ENCODE measurements around the gene ITGAD.

The ITGAD gene

GRCh38 chr16:31375231-31375630 lies 17.9 kb upstream of the ITGAD start:
- Histone ChIP-seq H3K4me1 (ENCODE audit: insufficient read depth, low read length) (no peaks in the 10 kb centered on the region), H3K4me3 (ENCODE audit: low read depth in 1 of 2, low read length in 2 of 2) (no peak overlapping the region), H2AFZ (ENCODE audit: low read depth, low read length) (no peak overlapping the region), H3K9me3 (ENCODE audit: insufficient read depth, low read length, severe bottlenecking) (no peaks in the 10 kb centered on the region), H3K9ac (ENCODE audit: low read depth, low read length) (no peak overlapping the region), H3K36me3 (ENCODE audit: insufficient read depth, low read length) (no peaks in the 10 kb centered on the region), H3K27ac (ENCODE audit: low read length) (no peak overlapping the region), H3K27me3 (ENCODE audit: insufficient read depth, low read length, poor library complexity) (no peaks in the 10 kb centered on the region), H3K79me2 (ENCODE audit: insufficient read depth, low read length) (no peaks in the 10 kb centered on the region), H4K20me1 (ENCODE audit: insufficient read depth, low read length) (no peaks in the 10 kb centered on the region; the same call in 1 of the 2 replicates), H3K4me2 (ENCODE audit: insufficient read depth, low read length) (no peak overlapping the region)
- no peak for TF ChIP-seq CTCF (IDR thresholded peaks at IDR 0.05; ENCODE audit: borderline replicate concordance, extremely low read depth, low read length, poor library complexity, severe bottlenecking)
- no peak for TF ChIP-seq EZH2 (IDR thresholded peaks at IDR 0.05; ENCODE audit: borderline replicate concordance, low read depth, low read length, severe bottlenecking)
- ATAC-seq (ENCODE audit: insufficient read depth, low read depth), result no peak
- DNase-seq, result no peak

- no peak for DNase-seq
Observed at GRCh38 chr16:31376705-31377104, 16.4 kb upstream of the ITGAD start.

GRCh38 chr16:31377210-31377903 lies 15.8 kb upstream of the ITGAD start:
- H3K4me3 ChIP-seq (ENCODE audit: low read depth in 1 of 2, low read length in 2 of 2), result no peak overlapping the region
- H2AFZ ChIP-seq (ENCODE audit: low read depth, low read length), result no peak overlapping the region
- DNase-seq (no peak), ATAC-seq (ENCODE audit: insufficient read depth, low read depth) (no peak)
- H3K36me3 ChIP-seq (ENCODE audit: insufficient read depth, low read length), result no peaks in the 10 kb centered on the region
- TF ChIP-seq EZH2 (IDR thresholded peaks at IDR 0.05; ENCODE audit: borderline replicate concordance, low read depth, low read length, severe bottlenecking), result no peak
- TF ChIP-seq CTCF (IDR thresholded peaks at IDR 0.05; ENCODE audit: borderline replicate concordance, extremely low read depth, low read length, poor library complexity, severe bottlenecking), result no peak
- H3K27me3 ChIP-seq (ENCODE audit: insufficient read depth, low read length, poor library complexity), result no peaks in the 10 kb centered on the region
- H3K9me3 ChIP-seq (ENCODE audit: insufficient read depth, low read length, severe bottlenecking), result no peaks in the 10 kb centered on the region
- H3K4me1 ChIP-seq (ENCODE audit: insufficient read depth, low read length), result no peaks in the 10 kb centered on the region
- H3K4me2 ChIP-seq (ENCODE audit: insufficient read depth, low read length), result no peak overlapping the region
- H3K9ac ChIP-seq (ENCODE audit: low read depth, low read length), result no peak overlapping the region
- no peaks in the 10 kb centered on the region; the same call in 1 of the 2 replicates for H4K20me1 ChIP-seq (ENCODE audit: insufficient read depth, low read length)
- no peaks in the 10 kb centered on the region for H3K79me2 ChIP-seq (ENCODE audit: insufficient read depth, low read length)
- no peak overlapping the region for H3K27ac ChIP-seq (ENCODE audit: low read length)

More at GRCh38 chr16:31376705-31377104, 16.4 kb upstream of the ITGAD start:
- Histone ChIP-seq H3K4me2 (ENCODE audit: insufficient read depth, low read length) (no peak overlapping the region), H3K27ac (ENCODE audit: low read length) (no peak overlapping the region), H3K36me3 (ENCODE audit: insufficient read depth, low read length) (no peaks in the 10 kb centered on the region), H3K4me3 (ENCODE audit: low read depth in 1 of 2, low read length in 2 of 2) (no peak overlapping the region), H3K9me3 (ENCODE audit: insufficient read depth, low read length, severe bottlenecking) (no peaks in the 10 kb centered on the region), H3K9ac (ENCODE audit: low read depth, low read length) (no peak overlapping the region), H3K4me1 (ENCODE audit: insufficient read depth, low read length) (no peaks in the 10 kb centered on the region), H3K27me3 (ENCODE audit: insufficient read depth, low read length, poor library complexity) (no peaks in the 10 kb centered on the region), H3K79me2 (ENCODE audit: insufficient read depth, low read length) (no peaks in the 10 kb centered on the region), H4K20me1 (ENCODE audit: insufficient read depth, low read length) (no peaks in the 10 kb centered on the region; the same call in 1 of the 2 replicates), H2AFZ (ENCODE audit: low read depth, low read length) (no peak overlapping the region)
- ATAC-seq (ENCODE audit: insufficient read depth, low read depth), result no peak
- no peak for TF ChIP-seq CTCF (IDR thresholded peaks at IDR 0.05; ENCODE audit: borderline replicate concordance, extremely low read depth, low read length, poor library complexity, severe bottlenecking)
- TF ChIP-seq EZH2 (IDR thresholded peaks at IDR 0.05; ENCODE audit: borderline replicate concordance, low read depth, low read length, severe bottlenecking), result no peak
